ENCODE data around the gene PCSK7.
"Not testable (repeated sequence)": the region's sequence is repeated elsewhere in the genome, so short reads cannot be mapped to it uniquely, and the experiment has no call there.

The PCSK7 gene, protein sequence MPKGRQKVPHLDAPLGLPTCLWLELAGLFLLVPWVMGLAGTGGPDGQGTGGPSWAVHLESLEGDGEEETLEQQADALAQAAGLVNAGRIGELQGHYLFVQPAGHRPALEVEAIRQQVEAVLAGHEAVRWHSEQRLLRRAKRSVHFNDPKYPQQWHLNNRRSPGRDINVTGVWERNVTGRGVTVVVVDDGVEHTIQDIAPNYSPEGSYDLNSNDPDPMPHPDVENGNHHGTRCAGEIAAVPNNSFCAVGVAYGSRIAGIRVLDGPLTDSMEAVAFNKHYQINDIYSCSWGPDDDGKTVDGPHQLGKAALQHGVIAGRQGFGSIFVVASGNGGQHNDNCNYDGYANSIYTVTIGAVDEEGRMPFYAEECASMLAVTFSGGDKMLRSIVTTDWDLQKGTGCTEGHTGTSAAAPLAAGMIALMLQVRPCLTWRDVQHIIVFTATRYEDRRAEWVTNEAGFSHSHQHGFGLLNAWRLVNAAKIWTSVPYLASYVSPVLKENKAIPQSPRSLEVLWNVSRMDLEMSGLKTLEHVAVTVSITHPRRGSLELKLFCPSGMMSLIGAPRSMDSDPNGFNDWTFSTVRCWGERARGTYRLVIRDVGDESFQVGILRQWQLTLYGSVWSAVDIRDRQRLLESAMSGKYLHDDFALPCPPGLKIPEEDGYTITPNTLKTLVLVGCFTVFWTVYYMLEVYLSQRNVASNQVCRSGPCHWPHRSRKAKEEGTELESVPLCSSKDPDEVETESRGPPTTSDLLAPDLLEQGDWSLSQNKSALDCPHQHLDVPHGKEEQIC

DNA sequence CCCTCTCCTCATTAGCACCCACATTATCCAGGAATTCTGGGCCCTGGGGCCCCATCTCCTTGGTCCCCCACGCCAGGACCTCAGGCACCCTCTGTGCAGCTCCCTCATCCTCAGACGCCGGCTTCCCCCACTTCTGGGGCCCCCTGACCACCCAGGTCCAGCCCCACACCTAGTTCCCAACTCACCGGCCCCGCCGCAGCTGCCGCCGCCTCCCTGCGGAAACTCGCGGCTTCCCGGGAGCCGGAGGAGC, at the start of gene PCSK7:
Gene PCSK7 (minus strand): TSS at position 232 of the 250 bp plus-strand sequence. CDS start 2,229 bp downstream, outside the sequence.
- peak; percentile 58 for DNase-seq

- DNase-seq, result no peak
Observed at GRCh38 chr11:117281159-117281558, 49.3 kb upstream of the PCSK7 start.

DNA sequence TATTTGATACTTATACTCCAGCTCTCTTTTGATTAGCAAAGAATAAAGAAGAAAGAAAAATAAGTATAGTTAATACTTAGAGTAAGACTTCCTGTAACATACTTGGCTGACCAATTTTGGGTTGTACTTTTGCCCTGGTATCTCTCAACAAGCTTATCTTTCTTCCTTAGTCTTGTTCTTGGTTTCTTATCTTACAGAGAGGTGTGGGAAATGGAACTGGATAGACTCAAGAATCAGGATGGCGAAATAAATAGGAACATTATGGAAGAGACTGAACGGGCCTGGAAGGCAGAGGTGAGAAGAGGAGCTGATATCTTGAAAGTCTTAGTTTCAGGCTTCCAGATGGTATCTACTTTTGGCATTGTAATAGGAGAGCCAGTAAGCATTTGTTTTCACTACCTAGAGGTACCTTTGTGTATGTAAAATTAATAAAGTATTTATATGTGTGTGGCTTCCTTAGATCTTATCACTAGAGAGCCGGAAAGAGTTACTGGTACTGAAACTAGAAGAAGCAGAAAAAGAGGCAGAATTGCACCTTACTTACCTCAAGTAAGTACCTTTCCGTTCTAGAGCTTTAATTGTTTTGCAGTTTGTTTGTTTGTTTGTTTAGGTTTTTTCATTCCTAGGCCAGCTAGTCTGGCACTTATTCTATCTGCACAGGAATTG, 48.0 kb upstream of the PCSK7 start:
- no peak for DNase-seq

- no peak for DNase-seq
Observed at GRCh38 chr11:117278347-117278746, 46.5 kb upstream of the PCSK7 start.

DNA sequence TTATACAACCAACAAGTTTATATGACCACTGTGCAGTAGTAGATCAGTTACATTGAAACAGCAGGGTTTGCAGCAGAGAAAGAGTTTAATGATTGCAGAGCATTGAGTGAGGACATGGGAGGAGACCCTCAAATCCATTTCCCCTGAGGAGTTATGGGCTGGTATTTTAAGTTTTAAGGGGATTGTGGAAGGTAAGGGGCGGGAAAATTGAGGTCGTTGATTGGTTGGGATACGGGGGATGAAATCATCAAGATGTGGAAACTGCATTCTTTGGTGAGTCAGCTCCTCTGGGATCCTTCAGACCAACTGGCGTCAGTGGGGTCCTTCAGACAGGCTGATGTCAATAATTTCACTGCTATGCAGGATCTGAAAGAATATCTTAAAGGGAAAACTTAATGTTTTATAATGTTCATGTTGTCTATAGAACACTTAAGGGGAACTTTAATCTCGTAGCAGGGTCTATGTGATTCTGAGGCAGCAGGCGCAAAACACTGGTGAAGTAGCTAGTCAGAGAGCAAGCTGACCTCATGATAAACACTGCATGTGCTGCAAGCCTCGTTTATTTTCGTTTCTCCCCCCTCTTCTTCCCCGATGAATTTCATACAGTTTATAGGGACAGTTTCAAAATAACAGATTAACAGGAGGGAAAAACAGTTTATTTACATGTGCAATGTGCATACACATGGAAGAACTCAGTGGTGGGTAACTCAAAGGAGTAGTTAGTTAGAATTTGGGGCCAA, 41.8 kb upstream of the PCSK7 start:
- no peak for DNase-seq

GRCh38 chr11:117272175-117272574, 40.3 kb upstream of the PCSK7 start:
- DNase-seq, result not testable (repeated sequence)

GRCh38 chr11:117271208-117271607, 39.3 kb upstream of the PCSK7 start:
- DNase-seq, result no peak

DNA sequence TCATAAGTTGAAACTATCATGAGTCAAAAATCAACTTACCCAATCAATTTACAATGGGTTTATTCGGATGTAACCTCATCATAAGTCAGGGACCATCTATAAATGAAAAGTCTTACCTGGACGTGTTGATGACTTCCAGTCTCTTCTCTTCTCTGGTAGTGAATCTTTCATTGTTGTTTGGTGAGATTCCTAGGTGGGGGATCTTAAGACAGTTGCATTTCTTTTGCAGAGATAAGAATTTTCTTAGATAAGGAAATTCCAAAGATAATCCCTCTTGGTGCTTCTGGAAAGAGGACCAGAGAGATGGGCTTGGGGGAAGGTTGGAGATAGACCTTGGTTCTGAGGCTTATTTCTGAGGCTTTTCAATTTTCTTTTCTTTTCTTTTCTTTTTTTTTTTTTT, 38.0 kb upstream of the PCSK7 start:
- no peak for DNase-seq

GRCh38 chr11:117265745-117266144, 33.9 kb upstream of the PCSK7 start:
- no peak for DNase-seq

- DNase-seq, result not testable (repeated sequence)
Observed at GRCh38 chr11:117264624-117265323, 32.9 kb upstream of the PCSK7 start.

DNA sequence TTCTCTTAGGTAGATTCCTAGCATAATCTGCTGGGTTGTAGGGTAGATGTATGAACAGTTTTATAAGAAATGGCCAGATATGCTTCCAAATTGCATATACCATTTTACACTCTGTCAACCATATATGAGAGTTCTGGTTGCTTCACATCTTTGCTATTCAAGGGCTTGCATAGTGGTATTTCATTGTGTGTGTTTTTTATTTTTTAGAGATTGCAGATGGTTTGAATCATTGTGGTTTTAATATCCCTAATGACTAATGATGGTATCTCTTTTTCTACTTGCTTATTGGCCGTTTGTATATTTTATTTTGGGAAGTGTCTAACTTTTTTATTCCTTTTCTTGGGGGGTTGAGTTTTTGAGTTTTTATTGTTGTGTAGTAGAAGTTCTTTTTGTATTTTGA, 27.5 kb upstream of the PCSK7 start:
- DNase-seq, result no peak

DNA sequence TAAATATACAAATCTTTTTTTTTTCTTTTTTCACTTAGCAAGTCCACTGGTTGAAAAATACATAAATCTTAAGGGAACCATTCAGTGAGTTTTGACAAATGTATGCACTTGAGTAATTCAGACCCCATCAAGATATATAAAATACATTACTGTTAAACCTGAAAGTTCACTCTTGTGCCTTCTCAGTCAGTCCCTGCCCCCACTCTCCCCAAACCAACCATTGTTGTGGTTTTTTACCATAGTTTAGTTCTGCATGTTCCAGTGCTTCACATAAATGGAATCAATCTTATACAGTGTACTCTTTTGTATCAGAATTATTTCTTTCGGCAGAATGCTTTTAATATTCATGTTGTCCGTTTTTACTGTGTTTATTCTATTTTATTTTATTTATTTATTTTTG, 26.7 kb upstream of the PCSK7 start:
- DNase-seq, result no peak

DNA sequence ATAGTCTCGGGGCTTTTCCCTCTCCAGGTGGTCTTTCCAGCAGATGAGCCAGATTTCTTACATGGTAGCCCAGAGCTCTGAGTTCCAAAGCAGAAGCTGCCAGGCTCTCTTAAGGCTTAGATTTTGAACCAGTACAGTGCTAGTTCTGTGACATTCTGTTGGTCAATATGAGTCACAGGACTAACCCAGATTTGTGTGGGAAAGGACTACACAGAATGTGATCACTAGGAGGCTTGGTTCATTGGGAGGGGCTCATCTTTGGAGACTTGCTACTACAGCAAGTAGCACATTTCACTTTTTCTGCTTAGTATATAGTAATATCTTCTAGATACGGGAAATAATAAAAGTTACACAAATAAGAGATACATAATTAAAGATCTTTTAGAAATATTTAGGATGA, 24.7 kb upstream of the PCSK7 start:
- DNase-seq, result no peak

DNA sequence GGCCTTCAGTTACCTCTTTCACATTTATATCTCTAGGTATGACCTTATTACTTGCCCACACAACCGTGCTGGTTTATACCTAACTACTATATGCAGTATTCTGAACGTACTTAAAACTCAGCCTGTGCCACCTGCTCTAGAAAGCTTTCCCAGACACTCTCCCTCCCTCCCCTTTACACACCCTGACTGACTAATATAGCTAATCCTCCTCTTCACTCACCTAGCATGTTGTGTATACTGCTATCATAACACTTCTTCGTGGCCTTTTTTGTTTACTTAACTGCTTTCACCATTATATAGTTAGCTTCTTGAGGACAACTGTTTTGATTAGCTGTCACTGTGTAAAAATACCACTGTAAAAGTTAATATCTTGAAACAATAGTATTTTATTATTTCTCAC, 24.1 kb upstream of the PCSK7 start:
- no peak for DNase-seq

DNA sequence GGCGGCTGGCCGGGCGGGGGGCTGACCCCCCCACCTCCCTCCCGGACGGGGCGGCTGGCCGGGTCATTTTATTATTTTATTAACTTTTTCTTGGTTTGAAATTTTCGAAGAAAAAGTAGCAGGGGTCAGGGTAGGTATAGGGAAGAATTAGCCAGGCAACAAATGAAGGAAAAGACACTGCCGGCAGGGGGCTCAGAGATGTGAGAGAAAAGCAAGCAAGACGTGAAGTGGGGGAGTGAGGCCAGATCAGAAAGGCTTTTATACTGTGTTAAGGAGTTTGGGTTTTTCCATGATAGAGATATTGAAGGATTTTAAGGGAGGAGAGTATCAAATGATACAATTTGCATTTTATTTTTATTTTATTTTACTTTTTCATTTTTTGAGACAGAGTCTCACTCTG, 19.6 kb upstream of the PCSK7 start:
- DNase-seq, result no peak

GRCh38 chr11:117249571-117249970, 17.7 kb upstream of the PCSK7 start:
- DNase-seq, result no peak

- DNase-seq, result no peak
Observed at GRCh38 chr11:117248341-117248740, 16.5 kb upstream of the PCSK7 start.

- DNase-seq, result no peak
Observed at GRCh38 chr11:117239295-117239694, 7.4 kb upstream of the PCSK7 start.

DNA sequence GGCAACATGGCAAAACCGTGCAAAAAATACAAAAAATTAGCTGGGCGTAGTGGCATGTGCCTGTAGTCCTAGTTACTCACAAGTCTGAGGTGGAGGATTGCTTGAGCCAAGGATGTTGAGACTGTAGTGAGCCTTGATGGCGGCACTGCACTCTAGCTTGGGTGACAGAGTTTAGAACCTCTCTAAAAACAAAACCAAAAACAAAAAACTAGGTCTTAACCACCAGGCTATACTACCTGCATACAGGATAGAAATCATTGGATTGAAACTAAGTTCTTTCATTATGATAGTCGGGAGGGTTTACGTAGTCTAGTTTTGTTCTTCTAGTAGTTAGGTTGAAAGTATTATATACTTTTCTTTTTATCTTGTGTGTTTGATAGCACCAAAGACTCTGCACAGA, 6.3 kb upstream of the PCSK7 start:
- no peak for DNase-seq

- DNase-seq, result no peak
Observed at GRCh38 chr11:117232911-117233409, 1.1 kb upstream of the PCSK7 start.

DNA sequence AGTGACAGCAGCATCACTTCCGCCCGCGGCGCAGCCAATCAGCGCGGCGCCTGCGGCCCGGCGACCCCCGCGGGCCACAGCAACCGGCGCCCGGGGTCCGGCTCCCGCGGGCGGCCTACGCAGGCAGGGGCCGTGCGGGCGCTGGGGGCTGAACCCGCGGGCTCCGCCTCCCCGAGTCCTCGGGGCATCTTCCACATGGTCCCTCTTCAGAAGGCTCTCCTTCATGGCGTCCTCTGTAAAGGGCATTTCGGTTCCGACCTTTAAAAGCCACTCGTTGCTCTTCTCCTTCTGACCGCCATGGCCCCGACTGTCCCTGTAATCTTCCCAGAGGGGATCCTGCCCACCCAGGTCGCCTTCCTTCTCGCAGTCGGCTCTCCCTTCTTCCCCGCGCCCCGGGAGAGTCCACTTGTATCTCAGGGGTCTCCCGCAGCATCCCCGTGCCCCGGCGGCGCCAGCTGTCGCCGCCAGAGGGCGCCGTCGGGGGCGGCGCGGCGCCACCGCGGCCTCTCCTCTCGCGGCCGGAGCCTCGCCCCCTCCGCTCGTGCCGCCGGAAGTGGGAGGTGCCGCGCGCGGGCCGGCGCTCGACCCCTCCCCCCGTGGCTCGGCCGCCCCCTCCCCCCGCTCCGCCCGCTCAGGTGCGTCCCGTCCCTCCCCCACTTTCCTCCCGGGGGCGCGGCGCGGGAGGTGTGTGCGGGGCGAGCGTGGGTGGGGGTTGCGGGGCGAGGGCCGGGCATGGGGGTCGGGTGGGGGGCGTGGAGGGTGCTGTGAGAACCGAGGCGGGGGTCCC, 412 bp upstream of the PCSK7 start, which contains the start of gene RNF214:
Gene RNF214 (plus strand): TSS at position 580 of the 787 bp plus-strand sequence. CDS start 1,602 bp downstream, outside the sequence.
- DNase-seq, result peak; percentile 61
